ENCODE measurements around the gene THPO.

THPO gene

DNA sequence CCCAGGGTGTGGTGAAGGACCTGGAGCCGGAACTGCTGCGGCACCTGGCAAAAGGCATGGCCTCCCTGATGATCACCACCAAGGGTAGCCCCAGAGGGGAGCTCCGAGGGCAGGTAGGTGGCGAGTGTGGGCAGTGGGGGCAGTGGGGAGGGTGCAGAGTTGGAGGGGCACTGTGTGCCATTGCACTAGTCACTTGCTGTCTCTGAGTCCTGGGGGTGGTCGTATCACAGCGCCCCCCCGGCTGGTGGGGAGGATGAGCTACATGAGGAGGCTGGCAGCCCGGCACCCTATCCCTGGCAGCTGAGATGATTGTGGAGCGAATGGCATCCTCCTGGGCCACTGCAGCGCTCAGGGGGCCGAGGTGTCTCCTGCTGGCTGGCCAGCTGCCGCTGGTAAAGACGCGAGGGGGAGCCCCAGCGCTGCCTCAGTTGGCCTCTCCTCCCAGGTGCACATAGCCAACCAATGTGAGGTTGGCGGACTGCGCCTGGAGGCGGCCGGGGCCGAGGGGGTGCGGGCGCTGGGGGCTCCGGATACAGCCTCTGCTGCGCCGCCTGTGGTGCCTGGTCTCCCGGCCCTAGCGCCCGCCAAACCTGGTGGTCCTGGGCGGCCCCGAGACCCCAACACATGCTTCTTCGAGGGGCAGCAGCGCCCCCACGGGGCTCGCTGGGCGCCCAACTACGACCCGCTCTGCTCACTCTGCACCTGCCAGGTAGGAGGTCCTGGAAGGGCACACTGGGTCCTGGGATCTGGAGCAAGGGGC, 8.2 kb upstream of the THPO start:
- in situ Hi-C loops (cut with MboI; ENCODE audit: low sequenced_read_pairs): no loop called here

GRCh38 chr3:184384856-184385422, 6.9 kb upstream of the THPO start:
- in situ Hi-C loops (cut with MboI; ENCODE audit: low sequenced_read_pairs): no loop called here

GRCh38 chr3:184384342-184384741, 6.3 kb upstream of the THPO start:
- in situ Hi-C loops (cut with MboI; ENCODE audit: low sequenced_read_pairs): no loop called here

GRCh38 chr3:184383033-184383740, 5.2 kb upstream of the THPO start:
- in situ Hi-C loops (cut with MboI; ENCODE audit: low sequenced_read_pairs): no loop called here

DNA sequence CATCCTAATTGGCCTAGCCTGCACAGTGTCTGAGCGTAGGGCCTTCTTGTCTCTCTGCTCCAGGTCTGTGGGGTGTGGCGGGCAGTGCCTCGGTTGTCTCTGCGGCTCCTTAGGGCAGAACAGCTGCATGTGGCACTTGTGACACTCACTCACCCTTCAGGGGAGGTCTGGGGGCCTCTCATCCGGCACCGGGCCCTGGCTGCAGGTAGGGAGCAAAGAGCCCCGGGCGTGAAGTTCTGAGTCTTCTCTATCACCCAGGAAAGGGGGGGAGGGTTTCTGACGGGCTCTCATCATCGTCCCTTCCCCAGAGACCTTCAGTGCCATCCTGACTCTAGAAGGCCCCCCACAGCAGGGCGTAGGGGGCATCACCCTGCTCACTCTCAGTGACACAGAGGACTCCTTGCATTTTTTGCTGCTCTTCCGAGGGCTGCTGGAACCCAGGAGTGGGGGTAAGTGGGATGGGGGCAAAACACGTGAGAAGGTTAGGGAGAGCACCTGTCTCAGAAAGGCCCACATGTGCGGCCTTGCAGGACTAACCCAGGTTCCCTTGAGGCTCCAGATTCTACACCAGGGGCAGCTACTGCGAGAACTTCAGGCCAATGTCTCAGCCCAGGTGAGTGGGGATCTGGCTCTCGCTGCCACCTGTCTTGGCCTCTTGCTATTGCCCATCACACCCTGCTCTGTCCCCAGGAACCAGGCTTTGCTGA, 4.5 kb upstream of the THPO start:
- in situ Hi-C loops (cut with MboI; ENCODE audit: low sequenced_read_pairs): no loop called here

GRCh38 chr3:184381261-184382224, 3.5 kb upstream of the THPO start:
- in situ Hi-C loops (cut with MboI; ENCODE audit: low sequenced_read_pairs): no loop called here

GRCh38 chr3:184380627-184381260, 2.7 kb upstream of the THPO start:
- in situ Hi-C loops (cut with MboI; ENCODE audit: low sequenced_read_pairs): no loop called here

GRCh38 chr3:184380185-184380626, 2.2 kb upstream of the THPO start:
- in situ Hi-C loops (cut with MboI; ENCODE audit: low sequenced_read_pairs): no loop called here

DNA sequence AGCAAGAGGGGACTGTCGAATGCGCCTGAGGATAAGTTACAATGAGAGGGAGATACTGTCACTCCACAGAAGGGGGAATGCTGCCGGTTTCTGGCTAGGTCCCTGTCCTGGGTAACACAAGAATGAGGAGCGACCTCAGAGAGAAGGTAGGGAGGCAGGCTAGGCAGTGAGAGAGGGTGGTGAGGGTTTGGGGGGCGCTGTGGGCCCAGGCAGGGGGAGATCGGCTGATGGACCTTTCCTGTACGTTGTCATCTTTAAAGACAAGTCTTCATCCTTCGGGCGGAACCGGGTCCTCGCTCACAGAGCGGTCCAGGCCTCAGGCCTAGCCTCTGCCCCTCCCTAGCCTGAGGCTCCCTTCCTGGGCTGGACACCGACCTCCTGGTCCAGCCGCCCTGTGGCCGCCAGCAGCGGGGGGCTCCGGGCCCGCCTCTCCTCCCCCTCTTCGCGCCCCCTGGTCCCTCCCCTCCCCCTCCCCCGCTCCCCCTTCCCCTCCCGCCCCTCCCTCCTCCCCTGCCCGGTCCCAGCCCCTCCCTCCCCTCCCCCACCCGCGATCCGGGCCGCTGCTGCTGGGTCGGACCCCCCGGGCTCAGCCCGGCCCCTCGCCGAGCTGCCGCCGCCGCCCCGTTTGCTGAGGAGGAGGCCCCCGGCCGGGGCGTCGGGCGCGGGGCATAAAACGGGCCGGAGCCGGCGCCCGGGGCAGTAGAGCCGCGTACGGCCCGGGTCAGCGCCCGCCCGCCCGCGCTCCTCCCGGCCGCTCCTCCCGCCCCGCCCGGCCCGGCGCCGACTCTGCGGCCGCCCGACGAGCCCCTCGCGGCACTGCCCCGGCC, 1.6 kb upstream of the THPO start, which contains the start of gene CHRD:
CHRD (plus strand) TSS at position 697 of the 827 bp plus-strand sequence. CDS start 265 bp downstream, outside the sequence.
- in situ Hi-C loops (cut with MboI; ENCODE audit: low sequenced_read_pairs): no loop called here

DNA sequence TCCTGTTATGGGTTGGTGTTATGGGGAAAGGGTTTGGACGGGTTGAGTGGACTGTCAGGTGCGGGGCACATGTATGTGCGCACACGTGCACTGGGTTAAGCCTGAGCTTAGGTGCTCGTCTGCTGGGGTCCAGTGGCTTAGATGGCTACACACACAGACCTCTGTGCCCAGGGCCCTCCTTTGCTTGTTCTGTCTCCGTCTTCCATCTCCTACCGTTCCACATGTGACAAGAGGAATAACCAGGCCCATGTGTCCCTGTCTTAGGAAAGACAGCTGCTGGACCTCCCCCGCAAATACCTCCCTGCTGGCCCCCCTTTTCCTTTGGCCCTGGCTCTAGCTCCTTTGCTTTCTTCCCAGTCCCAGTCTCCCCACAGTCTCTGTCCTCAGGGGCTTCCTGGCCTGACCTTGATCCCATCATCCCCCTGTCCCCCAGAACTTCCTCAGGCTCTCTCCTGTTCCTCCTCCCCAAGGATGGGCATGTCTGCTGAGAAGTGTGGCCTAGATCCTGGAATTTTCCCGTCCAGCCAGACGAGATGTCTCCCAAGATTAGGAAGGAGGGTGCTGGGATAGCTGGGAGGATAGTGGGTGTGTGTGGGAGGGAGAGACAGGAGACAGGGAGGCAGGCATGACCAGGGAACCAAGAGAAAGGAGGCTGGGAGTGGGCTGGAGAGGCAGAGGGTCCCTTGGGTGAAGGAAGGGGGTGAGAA, 797 bp upstream of the THPO start:
- in situ Hi-C loops (cut with MboI; ENCODE audit: low sequenced_read_pairs): no loop called here

DNA sequence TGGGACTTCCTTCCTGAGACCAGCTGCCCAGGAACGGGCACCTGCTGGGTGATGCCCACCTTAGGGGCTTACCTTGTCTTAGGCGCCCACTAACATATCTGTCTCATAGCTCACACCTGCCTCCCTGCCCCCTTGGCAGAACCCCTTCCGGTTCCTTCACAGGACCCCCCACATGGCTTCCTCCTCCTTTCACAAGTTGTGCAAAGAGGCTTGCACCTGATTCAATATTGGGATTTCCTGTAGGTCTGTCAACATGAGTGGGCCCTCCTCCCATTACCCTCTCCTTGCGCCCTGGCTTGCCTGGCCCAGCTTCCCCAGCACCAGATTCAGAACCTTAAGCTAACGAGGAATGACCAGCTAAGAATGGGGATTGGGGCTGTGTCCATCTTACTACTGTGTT, 633 bp downstream of the THPO start:
- in situ Hi-C loops (cut with MboI; ENCODE audit: low sequenced_read_pairs): no loop called here

DNA sequence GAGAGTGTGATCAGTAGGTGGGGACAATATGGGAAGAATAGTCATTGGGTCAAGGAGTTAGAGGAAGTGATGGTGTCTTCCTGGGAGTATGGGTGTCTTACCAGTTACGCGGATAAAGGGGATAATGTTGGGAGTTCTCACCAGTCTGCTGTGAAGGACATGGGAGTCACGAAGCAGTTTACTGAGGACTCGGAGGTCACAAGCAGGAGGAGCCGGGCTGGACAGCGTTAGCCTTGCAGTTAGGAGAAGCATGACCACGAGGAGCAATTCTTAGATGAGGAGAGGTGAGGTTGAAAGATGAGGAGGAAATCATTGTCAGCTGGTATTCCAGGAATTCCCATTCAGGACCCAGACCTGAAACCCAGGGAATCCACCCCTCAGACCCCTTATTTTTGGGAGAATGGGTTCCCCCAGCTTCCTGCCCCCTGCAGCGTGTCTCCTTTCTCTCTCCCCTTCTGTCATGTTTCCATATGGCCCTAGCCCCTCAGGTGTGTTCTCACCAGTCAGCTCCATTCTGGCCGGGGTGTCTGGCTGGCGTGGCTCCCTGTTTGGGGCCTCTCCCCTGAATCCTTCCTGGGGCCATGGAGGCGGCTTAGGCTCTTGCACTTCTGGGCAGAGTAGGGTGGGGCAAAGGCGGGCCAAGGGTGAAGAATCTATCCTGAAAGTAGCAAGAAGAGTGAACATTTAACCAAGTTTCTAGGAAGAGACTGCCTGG, 2.1 kb downstream of the THPO start:
- in situ Hi-C loops (cut with MboI; ENCODE audit: low sequenced_read_pairs): no loop called here

GRCh38 chr3:184373422-184373821, 4.6 kb downstream of the THPO start:
- in situ Hi-C loops (cut with MboI; ENCODE audit: low sequenced_read_pairs): loop anchor here (25.0 kb wide), 2 partner anchors 164 to 389 kb away; no protein-coding TSS in a partner anchor

DNA sequence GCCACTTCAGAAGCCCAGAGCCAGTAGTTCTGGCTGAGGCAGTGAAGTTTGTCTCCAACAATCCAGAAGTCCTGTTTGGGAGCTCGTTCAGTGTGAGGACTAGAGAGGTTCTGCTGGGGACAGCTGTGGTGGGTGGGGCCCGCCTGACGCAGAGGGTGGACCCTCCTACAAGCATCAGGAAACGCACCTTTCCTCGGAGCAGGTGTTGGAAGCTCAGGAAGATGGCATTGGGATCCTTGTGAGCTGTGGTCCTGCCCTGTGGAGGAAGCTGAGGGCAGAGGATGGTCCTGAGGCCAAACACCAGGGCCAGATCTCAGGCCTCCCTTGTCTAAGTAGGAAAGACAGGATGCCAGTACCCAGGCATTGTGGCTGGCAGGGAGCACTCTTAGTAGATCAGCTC, 5.1 kb downstream of the THPO start:
- in situ Hi-C loops (cut with MboI; ENCODE audit: low sequenced_read_pairs): loop anchor here (25.0 kb wide), 2 partner anchors 164 to 389 kb away; no protein-coding TSS in a partner anchor

GRCh38 chr3:184372296-184372821, 5.6 kb downstream of the THPO start:
- in situ Hi-C loops (cut with MboI; ENCODE audit: low sequenced_read_pairs): loop anchor here (25.0 kb wide), 2 partner anchors 165 to 390 kb away; no protein-coding TSS in a partner anchor

- in situ Hi-C loops (cut with MboI; ENCODE audit: low sequenced_read_pairs): loop anchor here (25.0 kb wide), 2 partner anchors 166 to 391 kb away; no protein-coding TSS in a partner anchor
Observed at GRCh38 chr3:184371570-184372018, 6.4 kb downstream of the THPO start.

All from HL-60/S4 treated with retinoic acid at 250 ng/mL for 4 days and 3 days (cell line).